Cardiac muscle cell (in vitro differentiated cells and primary cell): ENCODE data around the gene PEAR1. TPM values are rescaled to one million over a fixed set of nuclear protein-coding genes. Genes with fewer than 3 reads are reported as not detected.

ENCODE experiments used
- DNase-seq, 2 donors: peaks; one replicate each; pipeline versions ENCODE4 v3.0.0 to v3.0.0-alpha.2; 2010 to 2017; ENCODE audit warnings: low read depth in 1 of 2, low spot score in 1 of 2
- H3K27ac ChIP-seq: fragments of 200-600 bp; sonication (generic); 2 replicates; pipeline ENCODE4 v1.5.1; 2016
- H3K27me3 ChIP-seq: fragments of 200-600 bp; sonication (generic); 2 replicates; pipeline ENCODE4 v1.6.0; 2016; ENCODE audit warnings: control low read depth
- H3K36me3 ChIP-seq: fragments of 200-600 bp; sonication (generic); 2 replicates; pipeline ENCODE4 v1.5.1; 2016; ENCODE audit warnings: control low read depth
- H3K4me1 ChIP-seq: fragments of 200-600 bp; sonication (generic); 2 replicates; pipeline ENCODE4 v1.8.1; 2017; ENCODE audit warnings: low read depth, mild to moderate bottlenecking, mixed run types
- H3K4me3 ChIP-seq: fragments of 200-600 bp; sonication (generic); 2 replicates; pipeline ENCODE4 v1.5.1; 2016; ENCODE audit warnings: mild to moderate bottlenecking
- H3K9me3 ChIP-seq: fragments of 200-600 bp; sonication (generic); 2 replicates; pipeline ENCODE4 v1.5.1; 2017; ENCODE audit warnings: low read depth, mild to moderate bottlenecking, control low read depth
- CTCF ChIP-seq: IDR thresholded peaks from 2 replicates; pipeline ENCODE4 v1.5.1; 2012; ENCODE audit warnings: low read depth, mild to moderate bottlenecking, low read length
- polyA plus RNA-seq: library from polyadenylated mRNA; unstranded; fragments of >200 nt; fragmentation: Nextera tagmentation; extraction: Ambion mirVana; gene quantifications from 2 replicates; pipeline ENCODE4 v1.2.1, GENCODE V29; 2016
- total RNA-seq: library from RNA; depleted of rRNA; stranded (reverse); fragments of >200 nt; gene quantifications from 2 replicates; pipeline ENCODE4 v1.2.3, GENCODE V29; 2016

PEAR1 gene
- total and polyA plus RNA-seq, 2 experiments from 2014 or later, result 0.57 to 1.1 TPM

GRCh38 chr1:156887734-156888133, 5.8 kb upstream of the PEAR1 start:
- peaks cover 23% of the 10 kb centered on the region for H3K27me3 ChIP-seq
- H3K27ac ChIP-seq, result no peak overlapping the region
- H3K36me3 ChIP-seq, result no peaks in the 10 kb centered on the region
- H3K4me1 ChIP-seq, result no peaks in the 10 kb centered on the region
- no peak for DNase-seq
- no peaks in the 10 kb centered on the region for H3K9me3 ChIP-seq
- no peak overlapping the region for H3K4me3 ChIP-seq
- TF ChIP-seq CTCF, result no peak

GRCh38 chr1:156889802-156890580, 3.5 kb upstream of the PEAR1 start:
- H3K36me3 ChIP-seq, result no peaks in the 10 kb centered on the region
- H3K27me3 ChIP-seq, result peaks cover 33% of the 10 kb centered on the region
- peak; percentile 81 for TF ChIP-seq CTCF
- no peaks in the 10 kb centered on the region for H3K4me1 ChIP-seq
- peak; percentile 87 to 91 for DNase-seq
- H3K27ac ChIP-seq, result no peak overlapping the region
- no peak overlapping the region for H3K4me3 ChIP-seq
- no peaks in the 10 kb centered on the region for H3K9me3 ChIP-seq

- Histone ChIP-seq H3K4me3 (no peak overlapping the region), H3K9me3 (no peaks in the 10 kb centered on the region), H3K36me3 (no peaks in the 10 kb centered on the region), H3K27me3 (peaks cover 33% of the 10 kb centered on the region), H3K27ac (no peak overlapping the region), H3K4me1 (no peaks in the 10 kb centered on the region)
- peak; percentile 89 for TF ChIP-seq CTCF
- peak; percentile 94 to 96 for DNase-seq
Observed at GRCh38 chr1:156892190-156893047, 1.1 kb upstream of the PEAR1 start.

- Histone ChIP-seq H3K4me3 (no peak overlapping the region), H3K27me3 (peaks cover 33% of the 10 kb centered on the region)
Observed at GRCh38 chr1:156894001-156894400, 483 bp downstream of the PEAR1 start.

More at GRCh38 chr1:156894001-156894400, 483 bp downstream of the PEAR1 start:
- no peak overlapping the region for H3K27ac ChIP-seq
- no peak for TF ChIP-seq CTCF
- DNase-seq, result no peak
- H3K4me1 ChIP-seq, result no peaks in the 10 kb centered on the region
- no peaks in the 10 kb centered on the region for H3K9me3 ChIP-seq
- H3K36me3 ChIP-seq, result no peaks in the 10 kb centered on the region
